OCI-LY1 (cell line): Measurements from ENCODE around the gene WDR5.

Experiments
- EZH2 ChIP-seq: fragments of 200-600 bp; sonication (generic), shearing (Covaris generic); IDR thresholded peaks from 2 replicates; pipeline ENCODE4 v1.8.0; 2017; ENCODE audit warnings: borderline replicate concordance, mixed run types, mild to moderate bottlenecking, antibody characterized with exemption, low read length, moderate library complexity, mixed read lengths
- TF ChIP-seq, protein P1 (sequence below): fragments of 200-600 bp; sonication (generic), shearing (Covaris generic); IDR thresholded peaks from 2 replicates; pipeline ENCODE4 v1.5.1; 2017; ENCODE audit warnings: mild to moderate bottlenecking, antibody characterized with exemption, low read length, moderate library complexity, mixed read lengths

GRCh38 chr9:134178768-134179551 is 43.1 kb downstream of the WDR5 start:
- TF ChIP-seq, protein P1, sequence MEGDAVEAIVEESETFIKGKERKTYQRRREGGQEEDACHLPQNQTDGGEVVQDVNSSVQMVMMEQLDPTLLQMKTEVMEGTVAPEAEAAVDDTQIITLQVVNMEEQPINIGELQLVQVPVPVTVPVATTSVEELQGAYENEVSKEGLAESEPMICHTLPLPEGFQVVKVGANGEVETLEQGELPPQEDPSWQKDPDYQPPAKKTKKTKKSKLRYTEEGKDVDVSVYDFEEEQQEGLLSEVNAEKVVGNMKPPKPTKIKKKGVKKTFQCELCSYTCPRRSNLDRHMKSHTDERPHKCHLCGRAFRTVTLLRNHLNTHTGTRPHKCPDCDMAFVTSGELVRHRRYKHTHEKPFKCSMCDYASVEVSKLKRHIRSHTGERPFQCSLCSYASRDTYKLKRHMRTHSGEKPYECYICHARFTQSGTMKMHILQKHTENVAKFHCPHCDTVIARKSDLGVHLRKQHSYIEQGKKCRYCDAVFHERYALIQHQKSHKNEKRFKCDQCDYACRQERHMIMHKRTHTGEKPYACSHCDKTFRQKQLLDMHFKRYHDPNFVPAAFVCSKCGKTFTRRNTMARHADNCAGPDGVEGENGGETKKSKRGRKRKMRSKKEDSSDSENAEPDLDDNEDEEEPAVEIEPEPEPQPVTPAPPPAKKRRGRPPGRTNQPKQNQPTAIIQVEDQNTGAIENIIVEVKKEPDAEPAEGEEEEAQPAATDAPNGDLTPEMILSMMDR: no peak
- no peak for TF ChIP-seq EZH2
